T-helper 9 cell (primary cell): ENCODE measurements around the gene MRS2.
"Not testable (repeated sequence)": the region's sequence is repeated elsewhere in the genome, so short reads cannot be mapped to it uniquely, and the experiment has no call there.

Experiments used
- DNase-seq: peaks from one replicate; pipeline ENCODE4 v3.0.0-alpha.2; 2020
- total RNA-seq, 2 donors: gene quantifications; one replicate each; lab custom pipeline; 2026; lab: John Stamatoyannopoulos, UW

The MRS2 gene
- 12.5 to 38.2 reads per million in 2 donors for total RNA-seq

- DNase-seq, result peak; percentile 57
These were observed at the start of gene MRS2 for GRCh38 chr6:24402697-24403500. Gene MRS2 (plus strand): TSS chr6:24402936. CDS start chr6:24403047, 111 bp downstream.

GRCh38 chr6:24353861-24354260 lies 48.9 kb upstream of the MRS2 start:
- DNase-seq, result no peak

- no peak for DNase-seq
These were observed 47.3 kb upstream of the MRS2 start for GRCh38 chr6:24355393-24355792.

- no peak for DNase-seq
These were observed 46.3 kb upstream of the MRS2 start for GRCh38 chr6:24356310-24356973.

- DNase-seq, result peak; percentile 23
These were observed 45.2 kb upstream of the MRS2 start, which contains the start of gene DCDC2 for GRCh38 chr6:24357336-24358218. Gene DCDC2 (minus strand): TSS chr6:24358059. CDS start chr6:24357750, 309 bp downstream.

GRCh38 chr6:24358219-24358821 lies 44.4 kb upstream of the MRS2 start:
- no peak for DNase-seq

GRCh38 chr6:24359640-24360454 lies 42.9 kb upstream of the MRS2 start:
- DNase-seq, result peak; percentile 66

- not testable (repeated sequence) for DNase-seq
These were observed 40.4 kb upstream of the MRS2 start for GRCh38 chr6:24362363-24362762.

- not testable (repeated sequence) for DNase-seq
These were observed 37.6 kb upstream of the MRS2 start for GRCh38 chr6:24365103-24365633.

- no peak for DNase-seq
These were observed 28.1 kb upstream of the MRS2 start for GRCh38 chr6:24374612-24375011.

GRCh38 chr6:24376871-24377270 lies 25.9 kb upstream of the MRS2 start:
- DNase-seq, result no peak

GRCh38 chr6:24378473-24379097 lies 24.2 kb upstream of the MRS2 start:
- no peak for DNase-seq

- no peak for DNase-seq
These were observed 21.1 kb upstream of the MRS2 start for GRCh38 chr6:24381476-24382219.

- DNase-seq, result no peak
These were observed 20.6 kb upstream of the MRS2 start for GRCh38 chr6:24382220-24382540.

GRCh38 chr6:24382891-24383494 lies 19.7 kb upstream of the MRS2 start:
- not testable (repeated sequence) for DNase-seq

GRCh38 chr6:24384369-24385130 lies 18.2 kb upstream of the MRS2 start:
- DNase-seq, result not testable (repeated sequence)

- DNase-seq, result no peak
These were observed 17.0 kb upstream of the MRS2 start for GRCh38 chr6:24385536-24386269.

- no peak for DNase-seq
These were observed 14.9 kb upstream of the MRS2 start for GRCh38 chr6:24387818-24388217.
